HCT116 (cell line): ENCODE results near the gene GSTO2. TPM values are rescaled to one million over a fixed set of nuclear protein-coding genes. Genes with fewer than 3 reads are reported as not detected.

Source experiments
- ATAC-seq: fragments of 200-7000 bp; cut with Tn5 transposase; 2 replicates; pipeline ENCODE4 v1.9.1; 2020; ENCODE audit warnings: mild to moderate bottlenecking, moderate library complexity
- BruUV-seq: library from RNA; stranded (reverse); fragments of 400-500 nt; replicated peaks from 2 replicates; lab custom pipeline; 2021; lab: Mats Ljungman, UMichigan
- CTCF ChIA-PET: fragments of 300-600 bp; sonication (Branson Sonifier 250); formaldehyde crosslinking; loops from one replicate; lab custom pipeline; 2021; ENCODE audit warnings: antibody characterized with exemption; lab: Charles Lee
- POLR2A ChIA-PET: fragments of 300-600, 350-600 bp; sonication (Branson Sonifier 250); formaldehyde crosslinking; loops from one replicate; lab custom pipeline; 2021; ENCODE audit warnings: antibody characterized with exemption; lab: Charles Lee
- RAD21 ChIA-PET, 2 experiments: fragments of 300-600 bp; sonication (Branson Sonifier 250); formaldehyde crosslinking; loops; one replicate each; lab custom pipeline; 2023; ENCODE audit warnings: low total read pairs in 2 of 2; ENCODE audit not compliant: uncharacterized antibody in 2 of 2, unreplicated experiment in 2 of 2, low non-redundant PET in 1 of 2; lab: Charles Lee
- DNase-seq: peaks from one replicate; pipeline ENCODE4 v3.0.0-alpha.2; 2010; ENCODE audit warnings: low read depth, low spot score
- H2AFZ ChIP-seq: fragments of 200-600 bp; shearing (Covaris generic), sonication (generic); 2 replicates; pipeline ENCODE4 v1.6.1; 2017; ENCODE audit warnings: low read depth, mixed run types, mixed read lengths, antibody characterized with exemption, low read length; ENCODE audit not compliant: poor library complexity, severe bottlenecking
- H3K27ac ChIP-seq: 2 replicates; pipeline ENCODE4 v1.5.1; 2012; ENCODE audit warnings: low read depth, low read length
- H3K27me3 ChIP-seq: fragments of 200-600 bp; sonication (generic); 2 replicates; pipeline ENCODE4 v1.6.1; 2016; ENCODE audit warnings: mixed run types, low read length, mixed read lengths; ENCODE audit not compliant: insufficient read depth
- H3K36me3 ChIP-seq, 2 experiments: fragments of 200-500 bp in 1 of 2; fragments of 200-600 bp in 1 of 2; sonication (Bioruptor generic) in 1 of 2; sonication (generic) in 1 of 2; 2 replicates each; pipeline versions ENCODE4 v1.5.1 to v1.6.1; 2014 to 2016; ENCODE audit warnings: low read length in 2 of 2, inconsistent platforms in 1 of 2, mixed read lengths in 1 of 2, mixed run types in 1 of 2; ENCODE audit not compliant: insufficient read depth in 2 of 2, control insufficient read depth in 1 of 2
- H3K4me1 ChIP-seq, 2 experiments: fragments of 200-600 bp in 1 of 2; sonication (generic) in 1 of 2; 2 replicates each; pipeline versions ENCODE4 v1.5.1 to v1.6.1; 2012 to 2017; ENCODE audit warnings: low read length in 2 of 2, inconsistent platforms in 1 of 2, mild to moderate bottlenecking in 1 of 2, mixed read lengths in 1 of 2, mixed run types in 1 of 2, moderate library complexity in 1 of 2; ENCODE audit not compliant: insufficient read depth in 2 of 2, control insufficient read depth in 1 of 2
- H3K4me2 ChIP-seq: fragments of 200-600 bp; sonication (generic); 2 replicates; pipeline ENCODE4 v1.6.1; 2017; ENCODE audit warnings: mixed run types, low read length, mixed read lengths
- H3K4me3 ChIP-seq, 2 experiments: fragments of 200-600 bp in 1 of 2; sonication (generic) in 1 of 2; replicated peaks in 1 of 2; 2 replicates each; pipeline ENCODE4 v1.5.1; 2011 to 2016; ENCODE audit warnings: low read length in 2 of 2, control low read depth in 1 of 2, low read depth in 1 of 2, mild to moderate bottlenecking in 1 of 2, mixed read lengths in 1 of 2, mixed run types in 1 of 2
- H3K79me2 ChIP-seq: fragments of 200-600 bp; sonication (generic); 2 replicates; pipeline ENCODE4 v1.6.1; 2017; ENCODE audit warnings: mild to moderate bottlenecking, mixed run types, low read length, moderate library complexity, mixed read lengths; ENCODE audit not compliant: insufficient read depth
- H3K9ac ChIP-seq: fragments of 200-600 bp; sonication (generic); 2 replicates; pipeline ENCODE4 v1.6.1; 2016; ENCODE audit warnings: low read length, mixed read lengths
- H3K9me2 ChIP-seq: fragments of 200-600 bp; sonication (generic), shearing (Covaris generic); 2 replicates; pipeline ENCODE4 v1.6.1; 2017; ENCODE audit warnings: mixed run types, mild to moderate bottlenecking, moderate library complexity; ENCODE audit not compliant: insufficient read depth
- H3K9me3 ChIP-seq, 2 experiments: fragments of 200-500 bp in 1 of 2; fragments of 200-600 bp in 1 of 2; sonication (Bioruptor generic) in 1 of 2; sonication (generic) in 1 of 2; 2 replicates each; pipeline ENCODE4 v1.6.1; 2014 to 2017; ENCODE audit warnings: low read length in 2 of 2, mixed read lengths in 2 of 2, inconsistent platforms in 1 of 2, low read depth in 1 of 2, mild to moderate bottlenecking in 1 of 2, mixed run types in 1 of 2, moderate library complexity in 1 of 2; ENCODE audit not compliant: control insufficient read depth in 1 of 2, insufficient read depth in 1 of 2
- H4K20me1 ChIP-seq: fragments of 200-600 bp; sonication (generic), shearing (Covaris generic); 2 replicates; pipeline ENCODE4 v1.6.1; 2017; ENCODE audit warnings: mixed run types, mild to moderate bottlenecking, moderate library complexity; ENCODE audit not compliant: insufficient read depth
- ELF1 ChIP-seq: IDR thresholded peaks from 2 replicates; pipeline ENCODE4 v1.6.1; 2012; ENCODE audit warnings: low read depth, borderline replicate concordance
- EZH2phosphoT487 ChIP-seq: fragments of 200-600 bp; IDR thresholded peaks from 2 replicates; pipeline ENCODE4 v1.6.1; 2018; ENCODE audit warnings: antibody characterized with exemption, borderline replicate concordance
- POLR2A ChIP-seq: IDR thresholded peaks from 2 replicates; pipeline ENCODE4 v1.7.0; 2011; ENCODE audit warnings: borderline replicate concordance; ENCODE audit not compliant: insufficient read depth, insufficient read length; ENCODE audit errors: extremely low read depth
- SIN3A ChIP-seq: IDR thresholded peaks from 2 replicates; pipeline ENCODE4 v1.6.1; 2012; ENCODE audit warnings: low read depth
- SRF ChIP-seq: IDR thresholded peaks from 2 replicates; pipeline ENCODE4 v1.6.1; 2012; ENCODE audit warnings: low read depth
- YY1 ChIP-seq: IDR thresholded peaks from 2 replicates; pipeline ENCODE4 v1.6.1; 2011; ENCODE audit warnings: low read length, low read depth, moderate library complexity, mild to moderate bottlenecking; ENCODE audit not compliant: insufficient replicate concordance; ENCODE audit errors: extremely low read depth
- ZNF274 ChIP-seq: fragments of 200-500 bp; sonication (Bioruptor generic); IDR thresholded peaks from 2 replicates; pipeline ENCODE4 v1.6.1; 2014; ENCODE audit warnings: mild to moderate bottlenecking, low read depth, low read length, inconsistent platforms
- intact Hi-C: fragments of 100-400 bp; cut with micrococcal nuclease; formaldehyde crosslinking; loops from 2 replicates; pipeline ENCODE4 v1.10.0; 2022
- total RNA-seq: library from RNA; stranded (reverse); gene quantifications from one replicate; pipeline ENCODE4 v1.2.1, GENCODE V29; 2021; ENCODE audit not compliant: unreplicated experiment
- TF ChIP-seq, protein P1 (sequence below), 3 experiments: fragments of 200-600 bp in 1 of 3; sonication (generic) in 1 of 3; IDR thresholded peaks in 2 of 3; conservative IDR thresholded peaks in 1 of 3; 2 replicates each; pipeline ENCODE4 v1.5.1; 2012 to 2017; ENCODE audit warnings: low read depth in 2 of 3, low read length in 2 of 3, antibody characterized with exemption in 1 of 3, borderline replicate concordance in 1 of 3, control low read depth in 1 of 3, mild to moderate bottlenecking in 1 of 3, mixed read lengths in 1 of 3, mixed run types in 1 of 3, moderate library complexity in 1 of 3; ENCODE audit not compliant: insufficient read depth in 1 of 3
- TF ChIP-seq, protein P2 (sequence below): IDR thresholded peaks from 2 replicates; pipeline ENCODE4 v1.6.1; 2012
- TF ChIP-seq, protein P3 (sequence below): IDR thresholded peaks from 2 replicates; pipeline ENCODE4 v1.6.1; 2011; ENCODE audit warnings: mild to moderate bottlenecking, low read length, moderate library complexity; ENCODE audit not compliant: insufficient replicate concordance; ENCODE audit errors: extremely low read depth

The GSTO2 gene
- total RNA-seq, 1 experiment from 2014 or later: 115 TPM

DNA sequence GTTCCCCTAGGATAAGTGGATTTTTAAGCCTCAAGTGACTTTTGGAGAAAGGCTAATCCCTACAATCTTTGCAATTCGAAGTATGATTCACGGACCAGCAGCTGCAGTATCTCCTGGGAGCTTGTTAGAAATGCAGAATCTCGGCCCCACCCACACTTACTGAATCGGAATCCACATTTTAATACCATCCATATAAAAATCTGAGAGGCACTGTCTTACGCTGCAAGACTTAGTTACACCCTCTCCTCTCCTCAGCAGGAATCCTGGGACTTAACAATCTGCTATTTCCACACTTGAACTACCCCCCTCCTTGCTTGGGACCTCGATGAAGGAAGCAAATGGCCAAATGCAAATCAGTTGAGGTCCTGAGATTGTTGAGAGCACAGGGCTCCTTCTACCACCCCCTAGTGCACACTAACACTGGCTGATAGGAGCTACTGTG, 48.3 kb downstream of the GSTO2 start:
- peaks cover 16 to 19% of the 10 kb centered on the region in 2 experiments; a peak in 3 of 4 replicates for H3K36me3 ChIP-seq
- no peak overlapping the region for H3K27ac ChIP-seq
- no peak overlapping the region for H3K4me3 ChIP-seq
- ATAC-seq: peak; percentile 12; the same call in 1 of the 2 replicates
- H3K9me2 ChIP-seq: no peaks in the 10 kb centered on the region
- no peaks in the 10 kb centered on the region for H3K9me3 ChIP-seq
- H3K27me3 ChIP-seq: no peaks in the 10 kb centered on the region
- ChIA-PET CTCF (interaction anchor here (2.4 kb wide), 1 partner anchor 11 kb away, joined by 14 read pairs; no protein-coding TSS in a partner anchor), POLR2A (no interaction called here), RAD21 (no interaction called here)
- peak overlapping the region; percentile 13; the same call in 1 of the 2 replicates for H3K4me2 ChIP-seq
- no peaks in the 10 kb centered on the region for H4K20me1 ChIP-seq
- H3K79me2 ChIP-seq: peaks cover 26% of the 10 kb centered on the region; the same call in 1 of the 2 replicates
- no peak for TF ChIP-seq ZNF274
- H3K9ac ChIP-seq: no peak overlapping the region
- no peak for DNase-seq
- no peak overlapping the region for H2AFZ ChIP-seq
- H3K4me1 ChIP-seq: peaks cover 4 to 23% of the 10 kb centered on the region in 2 experiments
- intact Hi-C loops: no loop called here
- no TSS peak for BruUV-seq

DNA sequence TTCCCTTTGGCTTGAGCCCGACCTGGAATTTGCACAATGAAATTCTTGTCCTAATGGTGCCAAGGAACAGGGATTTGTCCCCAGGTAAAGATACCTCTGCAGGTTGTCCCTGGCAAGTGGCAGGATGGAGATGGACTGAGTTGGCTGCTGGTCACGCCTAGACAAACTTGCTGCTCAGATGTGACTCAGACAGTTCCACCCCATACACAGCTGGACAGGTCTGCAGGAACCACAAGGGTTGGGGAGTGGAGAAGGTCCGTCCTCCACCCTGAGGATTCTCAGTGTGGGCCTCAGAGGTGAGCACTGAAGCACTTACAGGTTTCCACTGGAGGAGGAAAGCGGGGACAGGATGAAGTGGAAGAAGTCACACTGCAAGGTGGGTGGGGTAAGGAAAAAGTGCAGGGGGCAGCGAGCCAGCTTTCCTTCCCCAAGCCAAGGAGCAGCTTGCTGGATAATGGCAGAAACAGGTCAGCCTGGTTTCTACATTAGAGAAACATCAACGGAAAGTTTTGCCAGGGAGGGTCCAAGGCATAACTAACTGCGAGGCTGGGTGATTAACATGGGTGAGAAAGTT, 48.8 kb downstream of the GSTO2 start:
- H3K27ac ChIP-seq: no peak overlapping the region
- H3K4me2 ChIP-seq: peak overlapping the region; percentile 13; the same call in 1 of the 2 replicates
- H3K9me2 ChIP-seq: no peaks in the 10 kb centered on the region
- intact Hi-C loops: no loop called here
- ATAC-seq: peak; percentile 20; the same call in 1 of the 2 replicates
- no peaks in the 10 kb centered on the region for H4K20me1 ChIP-seq
- no TSS peak for BruUV-seq
- DNase-seq: no peak
- H3K27me3 ChIP-seq: no peaks in the 10 kb centered on the region
- no peak overlapping the region for H3K4me3 ChIP-seq
- no peak overlapping the region for H3K9ac ChIP-seq
- peaks cover 9 to 28% of the 10 kb centered on the region in 2 experiments for H3K4me1 ChIP-seq
- peaks cover 28% of the 10 kb centered on the region; the same call in 1 of the 2 replicates for H3K79me2 ChIP-seq
- POLR2A ChIA-PET: no interaction called here
- no peaks in the 10 kb centered on the region for H3K9me3 ChIP-seq
- CTCF ChIA-PET: interaction anchor here (2.4 kb wide), 1 partner anchor 12 kb away, joined by 14 read pairs; no protein-coding TSS in a partner anchor
- peaks cover 15 to 19% of the 10 kb centered on the region in 2 experiments; a peak in 3 of 4 replicates for H3K36me3 ChIP-seq
- H2AFZ ChIP-seq: no peak overlapping the region
- RAD21 ChIA-PET: no interaction called here
- TF ChIP-seq EZH2phosphoT487 (no peak), SRF (no peak), ELF1 (no peak), YY1 (no peak), POLR2A (no peak), SIN3A (no peak)
- TF ChIP-seq, protein P1, sequence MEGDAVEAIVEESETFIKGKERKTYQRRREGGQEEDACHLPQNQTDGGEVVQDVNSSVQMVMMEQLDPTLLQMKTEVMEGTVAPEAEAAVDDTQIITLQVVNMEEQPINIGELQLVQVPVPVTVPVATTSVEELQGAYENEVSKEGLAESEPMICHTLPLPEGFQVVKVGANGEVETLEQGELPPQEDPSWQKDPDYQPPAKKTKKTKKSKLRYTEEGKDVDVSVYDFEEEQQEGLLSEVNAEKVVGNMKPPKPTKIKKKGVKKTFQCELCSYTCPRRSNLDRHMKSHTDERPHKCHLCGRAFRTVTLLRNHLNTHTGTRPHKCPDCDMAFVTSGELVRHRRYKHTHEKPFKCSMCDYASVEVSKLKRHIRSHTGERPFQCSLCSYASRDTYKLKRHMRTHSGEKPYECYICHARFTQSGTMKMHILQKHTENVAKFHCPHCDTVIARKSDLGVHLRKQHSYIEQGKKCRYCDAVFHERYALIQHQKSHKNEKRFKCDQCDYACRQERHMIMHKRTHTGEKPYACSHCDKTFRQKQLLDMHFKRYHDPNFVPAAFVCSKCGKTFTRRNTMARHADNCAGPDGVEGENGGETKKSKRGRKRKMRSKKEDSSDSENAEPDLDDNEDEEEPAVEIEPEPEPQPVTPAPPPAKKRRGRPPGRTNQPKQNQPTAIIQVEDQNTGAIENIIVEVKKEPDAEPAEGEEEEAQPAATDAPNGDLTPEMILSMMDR (IDR thresholded peaks at IDR 0.05 in 2 of 3, conservative IDR thresholded peaks at IDR 0.05 in 1 of 3; ENCODE audit: borderline replicate concordance in 1 of 3, insufficient read depth in 1 of 3, low read depth in 2 of 3, low read length in 2 of 3): no peak
- TF ChIP-seq, protein P2, sequence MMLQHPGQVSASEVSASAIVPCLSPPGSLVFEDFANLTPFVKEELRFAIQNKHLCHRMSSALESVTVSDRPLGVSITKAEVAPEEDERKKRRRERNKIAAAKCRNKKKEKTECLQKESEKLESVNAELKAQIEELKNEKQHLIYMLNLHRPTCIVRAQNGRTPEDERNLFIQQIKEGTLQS: no peak
- TF ChIP-seq, protein P3, sequence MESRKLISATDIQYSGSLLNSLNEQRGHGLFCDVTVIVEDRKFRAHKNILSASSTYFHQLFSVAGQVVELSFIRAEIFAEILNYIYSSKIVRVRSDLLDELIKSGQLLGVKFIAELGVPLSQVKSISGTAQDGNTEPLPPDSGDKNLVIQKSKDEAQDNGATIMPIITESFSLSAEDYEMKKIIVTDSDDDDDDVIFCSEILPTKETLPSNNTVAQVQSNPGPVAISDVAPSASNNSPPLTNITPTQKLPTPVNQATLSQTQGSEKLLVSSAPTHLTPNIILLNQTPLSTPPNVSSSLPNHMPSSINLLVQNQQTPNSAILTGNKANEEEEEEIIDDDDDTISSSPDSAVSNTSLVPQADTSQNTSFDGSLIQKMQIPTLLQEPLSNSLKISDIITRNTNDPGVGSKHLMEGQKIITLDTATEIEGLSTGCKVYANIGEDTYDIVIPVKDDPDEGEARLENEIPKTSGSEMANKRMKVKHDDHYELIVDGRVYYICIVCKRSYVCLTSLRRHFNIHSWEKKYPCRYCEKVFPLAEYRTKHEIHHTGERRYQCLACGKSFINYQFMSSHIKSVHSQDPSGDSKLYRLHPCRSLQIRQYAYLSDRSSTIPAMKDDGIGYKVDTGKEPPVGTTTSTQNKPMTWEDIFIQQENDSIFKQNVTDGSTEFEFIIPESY: no peak
